Panc1 (cell line): ENCODE data around the gene ZFHX3.

Source experiments
- POLR2AphosphoS5 ChIP-seq: IDR thresholded peaks from 2 replicates; pipeline ENCODE4 v1.6.1; 2012; ENCODE audit warnings: mild to moderate bottlenecking, low read depth, low read length, moderate library complexity
- SIN3A ChIP-seq: IDR thresholded peaks from 2 replicates; pipeline ENCODE4 v1.6.1; 2012; ENCODE audit warnings: low read depth, mild to moderate bottlenecking, low read length, moderate library complexity, borderline replicate concordance; ENCODE audit not compliant: insufficient read depth
- TF ChIP-seq, protein P1 (sequence below), 2 experiments: IDR thresholded peaks; 2 replicates each; pipeline ENCODE4 v1.6.1; 2011 to 2012; ENCODE audit warnings: low read depth in 2 of 2, control low read depth in 1 of 2, low read length in 1 of 2, mild to moderate bottlenecking in 1 of 2, moderate library complexity in 1 of 2; ENCODE audit not compliant: insufficient read depth in 1 of 2
- TF ChIP-seq, protein P2 (sequence below): fragments of 450-650 bp; IDR thresholded peaks from 2 replicates; pipeline ENCODE4 v1.5.1; 2017; ENCODE audit warnings: mild to moderate bottlenecking

DNA sequence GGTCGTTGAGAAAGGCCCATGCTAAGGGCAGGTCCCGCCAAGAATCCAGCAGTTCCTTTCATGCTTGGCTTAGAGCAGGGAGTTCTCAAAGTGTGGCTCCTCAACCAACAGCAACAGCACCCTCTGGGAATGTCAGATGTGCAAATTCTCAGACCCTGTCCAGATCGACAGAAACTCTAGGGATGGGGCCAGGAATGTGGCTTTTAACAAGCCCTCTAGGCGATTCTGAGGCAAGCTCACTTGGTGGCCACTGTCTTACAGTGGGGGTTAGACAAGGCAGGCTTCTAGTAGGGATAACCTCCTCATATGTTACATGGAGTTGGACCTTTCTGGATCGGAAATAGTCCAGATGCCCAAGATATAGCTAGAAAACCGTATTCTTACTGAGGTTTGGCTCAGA, 144.8 kb downstream of the ZFHX3 start:
- TF ChIP-seq, protein P1, sequence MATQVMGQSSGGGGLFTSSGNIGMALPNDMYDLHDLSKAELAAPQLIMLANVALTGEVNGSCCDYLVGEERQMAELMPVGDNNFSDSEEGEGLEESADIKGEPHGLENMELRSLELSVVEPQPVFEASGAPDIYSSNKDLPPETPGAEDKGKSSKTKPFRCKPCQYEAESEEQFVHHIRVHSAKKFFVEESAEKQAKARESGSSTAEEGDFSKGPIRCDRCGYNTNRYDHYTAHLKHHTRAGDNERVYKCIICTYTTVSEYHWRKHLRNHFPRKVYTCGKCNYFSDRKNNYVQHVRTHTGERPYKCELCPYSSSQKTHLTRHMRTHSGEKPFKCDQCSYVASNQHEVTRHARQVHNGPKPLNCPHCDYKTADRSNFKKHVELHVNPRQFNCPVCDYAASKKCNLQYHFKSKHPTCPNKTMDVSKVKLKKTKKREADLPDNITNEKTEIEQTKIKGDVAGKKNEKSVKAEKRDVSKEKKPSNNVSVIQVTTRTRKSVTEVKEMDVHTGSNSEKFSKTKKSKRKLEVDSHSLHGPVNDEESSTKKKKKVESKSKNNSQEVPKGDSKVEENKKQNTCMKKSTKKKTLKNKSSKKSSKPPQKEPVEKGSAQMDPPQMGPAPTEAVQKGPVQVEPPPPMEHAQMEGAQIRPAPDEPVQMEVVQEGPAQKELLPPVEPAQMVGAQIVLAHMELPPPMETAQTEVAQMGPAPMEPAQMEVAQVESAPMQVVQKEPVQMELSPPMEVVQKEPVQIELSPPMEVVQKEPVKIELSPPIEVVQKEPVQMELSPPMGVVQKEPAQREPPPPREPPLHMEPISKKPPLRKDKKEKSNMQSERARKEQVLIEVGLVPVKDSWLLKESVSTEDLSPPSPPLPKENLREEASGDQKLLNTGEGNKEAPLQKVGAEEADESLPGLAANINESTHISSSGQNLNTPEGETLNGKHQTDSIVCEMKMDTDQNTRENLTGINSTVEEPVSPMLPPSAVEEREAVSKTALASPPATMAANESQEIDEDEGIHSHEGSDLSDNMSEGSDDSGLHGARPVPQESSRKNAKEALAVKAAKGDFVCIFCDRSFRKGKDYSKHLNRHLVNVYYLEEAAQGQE (IDR thresholded peaks at IDR 0.05; ENCODE audit: insufficient read depth in 1 of 2, low read depth in 2 of 2, low read length in 1 of 2) = no peak
- TF ChIP-seq, protein P2, sequence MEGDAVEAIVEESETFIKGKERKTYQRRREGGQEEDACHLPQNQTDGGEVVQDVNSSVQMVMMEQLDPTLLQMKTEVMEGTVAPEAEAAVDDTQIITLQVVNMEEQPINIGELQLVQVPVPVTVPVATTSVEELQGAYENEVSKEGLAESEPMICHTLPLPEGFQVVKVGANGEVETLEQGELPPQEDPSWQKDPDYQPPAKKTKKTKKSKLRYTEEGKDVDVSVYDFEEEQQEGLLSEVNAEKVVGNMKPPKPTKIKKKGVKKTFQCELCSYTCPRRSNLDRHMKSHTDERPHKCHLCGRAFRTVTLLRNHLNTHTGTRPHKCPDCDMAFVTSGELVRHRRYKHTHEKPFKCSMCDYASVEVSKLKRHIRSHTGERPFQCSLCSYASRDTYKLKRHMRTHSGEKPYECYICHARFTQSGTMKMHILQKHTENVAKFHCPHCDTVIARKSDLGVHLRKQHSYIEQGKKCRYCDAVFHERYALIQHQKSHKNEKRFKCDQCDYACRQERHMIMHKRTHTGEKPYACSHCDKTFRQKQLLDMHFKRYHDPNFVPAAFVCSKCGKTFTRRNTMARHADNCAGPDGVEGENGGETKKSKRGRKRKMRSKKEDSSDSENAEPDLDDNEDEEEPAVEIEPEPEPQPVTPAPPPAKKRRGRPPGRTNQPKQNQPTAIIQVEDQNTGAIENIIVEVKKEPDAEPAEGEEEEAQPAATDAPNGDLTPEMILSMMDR = no peak
- TF ChIP-seq SIN3A = no peak
- no peak for TF ChIP-seq POLR2AphosphoS5
